ENCODE data around the gene KRIT1. TPM values are rescaled to one million over a fixed set of nuclear protein-coding genes. Genes with fewer than 3 reads are reported as not detected.

Gene KRIT1
- 29.0 and 45.3 TPM in 2 replicates for total RNA-seq

GRCh38 chr7:92245487-92246359, at the start of gene KRIT1, which contains the start of gene ANKIB1:
Gene KRIT1, minus strand, starts transcription at chr7:92245914. Its CDS starts 3,779 bp downstream, at chr7:92242135.
Gene ANKIB1, plus strand, starts transcription at chr7:92245974. Its CDS starts 49,005 bp downstream, at chr7:92294979.
- DNase-seq (ENCODE audit: low read depth): no peak
- H3K4me3 ChIP-seq (ENCODE audit: low read depth, low read length): peak within 1 kb of the TSS; percentile 96
- peak; percentile 14 for TF ChIP-seq CTCF (conservative IDR thresholded peaks at IDR 0.05; ENCODE audit: low read depth, low read length)

GRCh38 chr7:92295391-92295790, 49.7 kb upstream of the KRIT1 start:
- TF ChIP-seq CTCF (conservative IDR thresholded peaks at IDR 0.05; ENCODE audit: low read depth, low read length): no peak
- no peak overlapping the region for H3K4me3 ChIP-seq (ENCODE audit: low read depth, low read length)
- no peak for DNase-seq (ENCODE audit: low read depth)

GRCh38 chr7:92293896-92294590, 48.3 kb upstream of the KRIT1 start:
- H3K4me3 ChIP-seq (ENCODE audit: low read depth, low read length): peak overlapping the region; percentile 29
- TF ChIP-seq CTCF (conservative IDR thresholded peaks at IDR 0.05; ENCODE audit: low read depth, low read length): no peak
- DNase-seq (ENCODE audit: low read depth): no peak

GRCh38 chr7:92292981-92293380, 47.3 kb upstream of the KRIT1 start:
- no peak overlapping the region for H3K4me3 ChIP-seq (ENCODE audit: low read depth, low read length)
- no peak for TF ChIP-seq CTCF (conservative IDR thresholded peaks at IDR 0.05; ENCODE audit: low read depth, low read length)
- DNase-seq (ENCODE audit: low read depth): no peak

- no peak for DNase-seq (ENCODE audit: low read depth)
- no peak for TF ChIP-seq CTCF (conservative IDR thresholded peaks at IDR 0.05; ENCODE audit: low read depth, low read length)
- H3K4me3 ChIP-seq (ENCODE audit: low read depth, low read length): no peak overlapping the region
Observed at GRCh38 chr7:92289321-92289720, 43.6 kb upstream of the KRIT1 start.

GRCh38 chr7:92282930-92283329, 37.2 kb upstream of the KRIT1 start:
- no peak for TF ChIP-seq CTCF (conservative IDR thresholded peaks at IDR 0.05; ENCODE audit: low read depth, low read length)
- no peak for DNase-seq (ENCODE audit: low read depth)
- no peak overlapping the region for H3K4me3 ChIP-seq (ENCODE audit: low read depth, low read length)
